ENCODE results near the gene MFSD2B. TPM values are rescaled to one million over a fixed set of nuclear protein-coding genes. Genes with fewer than 3 reads are reported as not detected.

MFSD2B gene
- total and polyA plus RNA-seq, 7 donors = 0.03 to 0.28 (median 0.12) TPM; not detected in 2

DNA sequence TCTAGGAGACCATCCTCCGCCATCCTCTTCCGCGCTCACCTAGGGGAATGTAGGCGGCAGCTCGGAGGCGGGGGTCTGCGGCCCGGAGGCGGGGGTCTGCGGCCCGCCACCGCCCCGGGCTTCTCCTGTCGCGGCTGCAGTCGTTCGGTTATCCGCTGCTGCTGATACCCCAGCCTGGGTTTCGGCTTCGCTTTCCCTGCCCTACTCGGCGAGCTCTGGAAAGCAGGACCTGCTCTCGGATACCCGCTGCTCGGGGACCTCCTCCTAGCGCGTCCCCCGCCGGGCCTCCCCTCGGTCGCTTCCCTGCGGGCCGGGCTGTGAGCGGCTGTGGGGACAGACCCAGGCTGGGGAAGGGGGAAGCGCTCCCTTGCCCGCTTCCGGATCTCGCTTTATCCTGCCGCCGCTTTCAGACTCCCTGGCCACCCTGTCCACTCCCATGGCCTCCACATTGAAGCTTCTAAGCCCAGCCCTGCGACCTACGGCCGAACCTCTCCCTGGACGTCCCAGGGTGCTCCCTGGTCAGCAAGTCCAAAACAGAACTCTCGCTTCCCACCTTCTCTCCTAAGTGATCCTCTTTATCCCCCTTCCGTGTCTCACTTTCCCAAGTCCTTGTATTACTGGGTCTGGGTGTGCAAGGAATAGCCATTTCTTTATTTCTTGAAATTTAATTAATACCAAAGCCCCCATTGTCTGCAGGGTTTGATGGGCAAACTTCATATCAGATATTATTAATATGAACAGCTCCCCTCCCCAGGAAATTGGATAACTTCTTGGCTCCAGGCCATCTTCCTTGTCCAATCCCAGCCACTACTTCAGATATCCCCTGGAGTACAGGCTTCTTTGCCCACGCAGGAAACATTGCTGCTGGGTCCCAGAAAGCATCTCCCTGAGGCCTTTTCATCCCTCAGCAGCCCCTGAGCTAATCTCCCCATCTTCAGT is 40.4 kb downstream of the MFSD2B start:
- peak overlapping the region; percentile 16 for H3K27ac ChIP-seq
- DNase-seq (peak; percentile 25 to 55), ATAC-seq (no peak)
- intact Hi-C loops (cut with DNase I) = no loop called here
- peaks cover 15% of the 10 kb centered on the region for H3K4me1 ChIP-seq
- H3K9me3 ChIP-seq = no peaks in the 10 kb centered on the region
- WGBS, 3 donors = 3 to 5% (median 5%) methylated on average over 36 to 47 of the region's 47 CpGs
- H3K27me3 ChIP-seq (ENCODE audit: insufficient read depth in 3 of 3, low read length in 2 of 3) = peaks cover 0 to 17% (median 7%) of the 10 kb centered on the region in 3 donors
- TF ChIP-seq, protein P1, sequence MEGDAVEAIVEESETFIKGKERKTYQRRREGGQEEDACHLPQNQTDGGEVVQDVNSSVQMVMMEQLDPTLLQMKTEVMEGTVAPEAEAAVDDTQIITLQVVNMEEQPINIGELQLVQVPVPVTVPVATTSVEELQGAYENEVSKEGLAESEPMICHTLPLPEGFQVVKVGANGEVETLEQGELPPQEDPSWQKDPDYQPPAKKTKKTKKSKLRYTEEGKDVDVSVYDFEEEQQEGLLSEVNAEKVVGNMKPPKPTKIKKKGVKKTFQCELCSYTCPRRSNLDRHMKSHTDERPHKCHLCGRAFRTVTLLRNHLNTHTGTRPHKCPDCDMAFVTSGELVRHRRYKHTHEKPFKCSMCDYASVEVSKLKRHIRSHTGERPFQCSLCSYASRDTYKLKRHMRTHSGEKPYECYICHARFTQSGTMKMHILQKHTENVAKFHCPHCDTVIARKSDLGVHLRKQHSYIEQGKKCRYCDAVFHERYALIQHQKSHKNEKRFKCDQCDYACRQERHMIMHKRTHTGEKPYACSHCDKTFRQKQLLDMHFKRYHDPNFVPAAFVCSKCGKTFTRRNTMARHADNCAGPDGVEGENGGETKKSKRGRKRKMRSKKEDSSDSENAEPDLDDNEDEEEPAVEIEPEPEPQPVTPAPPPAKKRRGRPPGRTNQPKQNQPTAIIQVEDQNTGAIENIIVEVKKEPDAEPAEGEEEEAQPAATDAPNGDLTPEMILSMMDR (IDR thresholded peaks at IDR 0.05) = no peak
- H3K36me3 ChIP-seq (ENCODE audit: insufficient read depth in 1 of 2, low read depth in 1 of 2) = no peaks in the 10 kb centered on the region
- H3K4me3 ChIP-seq = peak overlapping the region; percentile 75

DNA sequence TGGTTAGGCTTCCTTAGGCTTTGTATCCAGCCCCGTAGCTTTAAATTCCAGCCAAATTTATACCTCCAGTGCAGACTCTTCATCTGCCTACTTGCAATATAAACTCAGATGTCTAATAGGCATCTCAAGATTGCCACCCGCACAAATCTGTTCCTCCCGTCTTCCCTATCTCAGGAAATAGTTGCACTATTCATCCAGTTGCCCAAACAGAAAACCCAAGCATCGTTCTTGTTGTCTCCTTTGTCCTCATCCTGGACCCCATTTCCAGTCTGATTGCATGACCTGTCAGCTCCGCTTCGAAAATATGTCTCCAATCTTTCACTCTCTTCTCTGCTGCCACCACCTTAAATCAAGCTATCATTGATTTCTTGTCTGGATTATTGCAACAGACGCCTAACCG is 41.9 kb downstream of the MFSD2B start:
- peaks cover 0 to 17% (median 7%) of the 10 kb centered on the region in 3 donors for H3K27me3 ChIP-seq (ENCODE audit: insufficient read depth in 3 of 3, low read length in 2 of 3)
- ATAC-seq (no peak), DNase-seq (no peak)
- 74 to 80% (median 75%) methylated on average over 8 of the region's 8 CpGs for WGBS, 3 donors
- TF ChIP-seq, protein P1 (IDR thresholded peaks at IDR 0.05) = no peak
- H3K4me3 ChIP-seq = no peak overlapping the region
- peaks cover 6% of the 10 kb centered on the region for H3K4me1 ChIP-seq
- intact Hi-C loops (cut with DNase I) = no loop called here
- H3K9me3 ChIP-seq = no peaks in the 10 kb centered on the region
- no peaks in the 10 kb centered on the region for H3K36me3 ChIP-seq (ENCODE audit: insufficient read depth in 1 of 2, low read depth in 1 of 2)
- no peak overlapping the region for H3K27ac ChIP-seq

DNA sequence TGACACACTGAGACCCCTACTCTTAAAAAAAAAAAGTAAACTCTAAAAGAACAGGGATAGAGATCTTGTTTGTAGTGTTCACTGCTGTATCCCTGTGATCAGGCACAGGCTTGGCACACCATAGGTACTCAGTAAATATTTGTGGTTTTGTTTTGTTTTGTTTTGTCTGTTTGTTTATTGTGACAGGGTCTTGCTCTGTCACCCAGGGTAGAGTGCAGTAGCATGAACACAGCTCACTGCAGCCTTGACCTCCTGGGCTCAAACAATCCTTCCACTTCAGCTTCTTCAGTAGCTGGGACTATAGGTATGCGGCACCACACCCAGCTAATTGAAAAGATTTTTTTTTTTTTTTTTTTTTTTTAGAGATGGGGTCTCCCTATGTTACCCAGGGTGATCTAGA is 43.1 kb downstream of the MFSD2B start:
- peaks cover 6% of the 10 kb centered on the region for H3K4me1 ChIP-seq
- no peak overlapping the region for H3K27ac ChIP-seq
- intact Hi-C loops (cut with DNase I) = no loop called here
- 83 to 95% (median 91%) methylated on average over 1 of the region's 1 CpG for WGBS, 3 donors
- no peak overlapping the region for H3K4me3 ChIP-seq
- TF ChIP-seq, protein P1 (IDR thresholded peaks at IDR 0.05) = no peak
- no peak for DNase-seq
- no peak for ATAC-seq
- H3K36me3 ChIP-seq (ENCODE audit: insufficient read depth in 1 of 2, low read depth in 1 of 2) = no peaks in the 10 kb centered on the region
- H3K9me3 ChIP-seq = no peaks in the 10 kb centered on the region
- H3K27me3 ChIP-seq (ENCODE audit: insufficient read depth in 3 of 3, low read length in 2 of 3) = peaks cover 0 to 17% (median 7%) of the 10 kb centered on the region in 3 donors

DNA sequence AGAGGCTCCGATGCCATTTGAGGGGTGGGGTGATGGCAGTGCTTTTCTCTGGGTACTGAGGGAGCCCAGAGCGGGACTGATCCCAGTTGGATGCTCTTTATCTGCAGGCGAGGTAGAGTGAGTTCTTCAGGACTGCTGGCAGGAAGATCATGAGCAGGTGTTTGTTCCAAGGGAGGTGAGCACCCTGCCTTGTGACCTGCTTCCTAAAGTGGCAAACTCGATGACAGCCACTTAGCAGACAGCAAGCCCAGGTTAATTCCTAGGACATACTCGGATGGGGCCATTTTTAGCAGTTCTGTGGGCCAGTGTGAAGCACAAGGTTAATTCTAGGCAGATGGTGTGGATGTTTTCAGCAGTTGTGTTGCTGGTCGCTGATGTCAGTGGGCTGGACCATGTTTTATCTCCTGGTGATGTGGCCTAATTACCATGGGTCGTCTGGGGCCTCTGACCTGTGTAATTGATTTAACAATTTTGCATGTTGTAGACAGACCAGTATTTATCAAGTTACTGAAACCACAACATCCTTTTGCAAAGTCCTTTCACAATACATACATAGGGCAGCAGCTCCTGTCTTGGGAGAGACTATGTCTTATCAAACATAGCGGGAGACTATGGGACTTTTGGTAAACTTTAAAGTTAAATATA is 44.6 kb downstream of the MFSD2B start:
- H3K36me3 ChIP-seq (ENCODE audit: insufficient read depth in 1 of 2, low read depth in 1 of 2) = no peaks in the 10 kb centered on the region
- ATAC-seq (no peak), DNase-seq (no peak)
- intact Hi-C loops (cut with DNase I) = no loop called here
- WGBS, 3 donors = 73 to 79% (median 74%) methylated on average over 8 of the region's 8 CpGs
- TF ChIP-seq, protein P1 (IDR thresholded peaks at IDR 0.05) = no peak
- H3K27ac ChIP-seq = no peak overlapping the region
- H3K4me1 ChIP-seq = peaks cover 6% of the 10 kb centered on the region
- no peaks in the 10 kb centered on the region for H3K9me3 ChIP-seq
- no peak overlapping the region for H3K4me3 ChIP-seq
- H3K27me3 ChIP-seq (ENCODE audit: insufficient read depth in 3 of 3, low read length in 2 of 3) = peaks cover 0 to 6% (median 2%) of the 10 kb centered on the region in 3 donors
